Measurements from ENCODE around the gene FBN2. TPM values are rescaled to one million over a fixed set of nuclear protein-coding genes. Genes with fewer than 3 reads are reported as not detected.

FBN2 gene
- polyA plus RNA-seq, 1 donor from 2014 or later: 1.6 TPM

DNA sequence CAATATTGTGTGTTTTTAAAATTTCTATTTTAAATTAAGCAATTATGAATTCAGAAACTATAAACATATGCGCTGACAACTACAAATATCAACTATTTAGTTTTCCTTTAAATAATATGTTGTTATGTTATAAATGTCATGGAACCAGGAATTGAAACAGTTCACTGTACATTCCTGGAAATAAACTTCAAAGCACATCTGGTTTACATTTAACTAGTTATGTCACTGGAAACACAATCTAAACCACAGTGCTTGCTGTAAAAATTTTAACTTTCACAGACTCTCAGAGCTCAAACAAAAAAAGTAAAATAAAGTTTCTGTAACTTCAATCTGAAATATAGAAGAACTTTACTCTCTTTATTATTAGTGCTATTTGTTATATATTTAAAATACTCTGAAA, 179.2 kb downstream of the FBN2 start (continued):
- TF ChIP-seq SMC3 (conservative IDR thresholded peaks at IDR 0.05; ENCODE audit: poor library complexity): no peak
- no peak for TF ChIP-seq POLR2AphosphoS5 (IDR thresholded peaks at IDR 0.05)

DNA sequence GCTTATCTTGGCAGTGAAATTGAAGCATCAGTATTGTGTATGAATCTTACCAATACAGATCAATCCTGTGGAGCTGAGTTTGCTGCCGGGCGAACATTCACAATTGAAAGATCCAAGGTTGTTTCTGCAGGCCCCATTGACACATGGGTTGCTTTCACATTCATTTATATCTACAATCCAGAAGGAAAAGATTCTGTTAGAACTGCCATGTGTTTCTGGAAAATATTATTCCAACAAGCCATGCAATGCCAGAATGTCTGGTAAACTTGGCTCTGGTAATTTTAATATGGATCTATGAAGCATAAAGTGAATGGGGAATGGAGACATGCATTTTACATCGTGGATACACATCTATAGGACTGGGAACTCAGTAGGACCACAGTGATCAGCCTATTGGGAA, 180.8 kb downstream of the FBN2 start:
- no peaks in the 10 kb centered on the region for H4K20me1 ChIP-seq (ENCODE audit: insufficient read depth)
- TF ChIP-seq TAF1 (IDR thresholded peaks at IDR 0.05; ENCODE audit: low read depth) (no peak), RAD21 (conservative IDR thresholded peaks at IDR 0.05) (no peak), MXI1 (conservative IDR thresholded peaks at IDR 0.05; ENCODE audit: poor library complexity, severe bottlenecking) (no peak), SMC3 (conservative IDR thresholded peaks at IDR 0.05; ENCODE audit: poor library complexity) (no peak), EP300 (conservative IDR thresholded peaks at IDR 0.05; ENCODE audit: poor library complexity, severe bottlenecking) (no peak), EZH2 (IDR thresholded peaks at IDR 0.05; ENCODE audit: borderline replicate concordance, insufficient read depth, low read length, poor library complexity, severe bottlenecking) (no peak), POLR2AphosphoS5 (IDR thresholded peaks at IDR 0.05) (no peak)
- TF ChIP-seq, protein P1, sequence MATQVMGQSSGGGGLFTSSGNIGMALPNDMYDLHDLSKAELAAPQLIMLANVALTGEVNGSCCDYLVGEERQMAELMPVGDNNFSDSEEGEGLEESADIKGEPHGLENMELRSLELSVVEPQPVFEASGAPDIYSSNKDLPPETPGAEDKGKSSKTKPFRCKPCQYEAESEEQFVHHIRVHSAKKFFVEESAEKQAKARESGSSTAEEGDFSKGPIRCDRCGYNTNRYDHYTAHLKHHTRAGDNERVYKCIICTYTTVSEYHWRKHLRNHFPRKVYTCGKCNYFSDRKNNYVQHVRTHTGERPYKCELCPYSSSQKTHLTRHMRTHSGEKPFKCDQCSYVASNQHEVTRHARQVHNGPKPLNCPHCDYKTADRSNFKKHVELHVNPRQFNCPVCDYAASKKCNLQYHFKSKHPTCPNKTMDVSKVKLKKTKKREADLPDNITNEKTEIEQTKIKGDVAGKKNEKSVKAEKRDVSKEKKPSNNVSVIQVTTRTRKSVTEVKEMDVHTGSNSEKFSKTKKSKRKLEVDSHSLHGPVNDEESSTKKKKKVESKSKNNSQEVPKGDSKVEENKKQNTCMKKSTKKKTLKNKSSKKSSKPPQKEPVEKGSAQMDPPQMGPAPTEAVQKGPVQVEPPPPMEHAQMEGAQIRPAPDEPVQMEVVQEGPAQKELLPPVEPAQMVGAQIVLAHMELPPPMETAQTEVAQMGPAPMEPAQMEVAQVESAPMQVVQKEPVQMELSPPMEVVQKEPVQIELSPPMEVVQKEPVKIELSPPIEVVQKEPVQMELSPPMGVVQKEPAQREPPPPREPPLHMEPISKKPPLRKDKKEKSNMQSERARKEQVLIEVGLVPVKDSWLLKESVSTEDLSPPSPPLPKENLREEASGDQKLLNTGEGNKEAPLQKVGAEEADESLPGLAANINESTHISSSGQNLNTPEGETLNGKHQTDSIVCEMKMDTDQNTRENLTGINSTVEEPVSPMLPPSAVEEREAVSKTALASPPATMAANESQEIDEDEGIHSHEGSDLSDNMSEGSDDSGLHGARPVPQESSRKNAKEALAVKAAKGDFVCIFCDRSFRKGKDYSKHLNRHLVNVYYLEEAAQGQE (IDR thresholded peaks at IDR 0.05; ENCODE audit: borderline replicate concordance): no peak
- TF ChIP-seq, protein P2, sequence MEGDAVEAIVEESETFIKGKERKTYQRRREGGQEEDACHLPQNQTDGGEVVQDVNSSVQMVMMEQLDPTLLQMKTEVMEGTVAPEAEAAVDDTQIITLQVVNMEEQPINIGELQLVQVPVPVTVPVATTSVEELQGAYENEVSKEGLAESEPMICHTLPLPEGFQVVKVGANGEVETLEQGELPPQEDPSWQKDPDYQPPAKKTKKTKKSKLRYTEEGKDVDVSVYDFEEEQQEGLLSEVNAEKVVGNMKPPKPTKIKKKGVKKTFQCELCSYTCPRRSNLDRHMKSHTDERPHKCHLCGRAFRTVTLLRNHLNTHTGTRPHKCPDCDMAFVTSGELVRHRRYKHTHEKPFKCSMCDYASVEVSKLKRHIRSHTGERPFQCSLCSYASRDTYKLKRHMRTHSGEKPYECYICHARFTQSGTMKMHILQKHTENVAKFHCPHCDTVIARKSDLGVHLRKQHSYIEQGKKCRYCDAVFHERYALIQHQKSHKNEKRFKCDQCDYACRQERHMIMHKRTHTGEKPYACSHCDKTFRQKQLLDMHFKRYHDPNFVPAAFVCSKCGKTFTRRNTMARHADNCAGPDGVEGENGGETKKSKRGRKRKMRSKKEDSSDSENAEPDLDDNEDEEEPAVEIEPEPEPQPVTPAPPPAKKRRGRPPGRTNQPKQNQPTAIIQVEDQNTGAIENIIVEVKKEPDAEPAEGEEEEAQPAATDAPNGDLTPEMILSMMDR (IDR thresholded peaks at IDR 0.05; ENCODE audit: poor library complexity, severe bottlenecking): no peak
- no peaks in the 10 kb centered on the region for H3F3A ChIP-seq (ENCODE audit: insufficient read depth, low read length, poor library complexity, severe bottlenecking)
- H3K9ac ChIP-seq (ENCODE audit: low read length): no peak overlapping the region
- no peaks in the 10 kb centered on the region for H3K36me3 ChIP-seq (ENCODE audit: insufficient read depth, low read length)
- no peak overlapping the region for H3K27ac ChIP-seq (ENCODE audit: low read length)
- no peak overlapping the region for H2AFZ ChIP-seq (ENCODE audit: low read depth, low read length)
- H3K9me2 ChIP-seq (ENCODE audit: insufficient read depth, low read length): no peaks in the 10 kb centered on the region
- no peaks in the 10 kb centered on the region for H3K27me3 ChIP-seq (ENCODE audit: insufficient read depth, low read depth, low read length)
- H3K4me2 ChIP-seq (ENCODE audit: low read length): no peak overlapping the region
- H3K79me2 ChIP-seq (replicated peaks; ENCODE audit: insufficient read depth, low read length): no peaks in the 10 kb centered on the region
- H3K9me3 ChIP-seq (ENCODE audit: low read length): no peaks in the 10 kb centered on the region
- no peak overlapping the region for H3K4me3 ChIP-seq (ENCODE audit: low read length)

DNA sequence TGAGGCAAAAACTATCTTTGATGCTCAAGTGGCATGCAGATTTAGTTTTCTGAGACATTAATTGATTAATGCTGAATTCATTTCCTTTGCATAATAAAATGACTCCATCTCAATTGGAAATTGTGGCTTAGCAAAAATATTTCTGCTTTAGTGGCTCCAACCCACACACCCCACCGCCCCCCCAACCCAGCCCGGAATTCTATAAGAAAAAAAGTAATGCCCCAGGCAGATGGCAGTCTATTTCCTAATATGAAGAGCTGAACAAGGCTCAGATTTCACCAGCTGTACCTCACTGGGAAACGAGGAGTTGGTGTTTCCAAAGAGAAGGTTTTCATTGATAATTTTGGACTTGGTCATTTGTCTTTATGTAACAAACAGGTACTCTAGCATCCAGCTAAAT, 182.1 kb downstream of the FBN2 start:
- no peak overlapping the region for H2AFZ ChIP-seq (ENCODE audit: low read depth, low read length)
- H3K9ac ChIP-seq (ENCODE audit: low read length): no peak overlapping the region
- no peaks in the 10 kb centered on the region for H3K27me3 ChIP-seq (ENCODE audit: insufficient read depth, low read depth, low read length)
- no peaks in the 10 kb centered on the region for H3K36me3 ChIP-seq (ENCODE audit: insufficient read depth, low read length)
- no peaks in the 10 kb centered on the region for H4K20me1 ChIP-seq (ENCODE audit: insufficient read depth)
- H3K4me3 ChIP-seq (ENCODE audit: low read length): no peak overlapping the region
- no peak overlapping the region for H3K4me2 ChIP-seq (ENCODE audit: low read length)
- no peak for TF ChIP-seq POLR2AphosphoS5 (IDR thresholded peaks at IDR 0.05)
- TF ChIP-seq, protein P1 (IDR thresholded peaks at IDR 0.05; ENCODE audit: borderline replicate concordance): no peak
- no peak for TF ChIP-seq EZH2 (IDR thresholded peaks at IDR 0.05; ENCODE audit: borderline replicate concordance, insufficient read depth, low read length, poor library complexity, severe bottlenecking)
- TF ChIP-seq, protein P2 (IDR thresholded peaks at IDR 0.05; ENCODE audit: poor library complexity, severe bottlenecking): no peak
- no peak for TF ChIP-seq RAD21 (conservative IDR thresholded peaks at IDR 0.05)
- no peak for TF ChIP-seq TAF1 (IDR thresholded peaks at IDR 0.05; ENCODE audit: low read depth)
- TF ChIP-seq EP300 (conservative IDR thresholded peaks at IDR 0.05; ENCODE audit: poor library complexity, severe bottlenecking): no peak
- no peak for TF ChIP-seq SMC3 (conservative IDR thresholded peaks at IDR 0.05; ENCODE audit: poor library complexity)
- TF ChIP-seq MXI1 (conservative IDR thresholded peaks at IDR 0.05; ENCODE audit: poor library complexity, severe bottlenecking): no peak
- no peaks in the 10 kb centered on the region for H3F3A ChIP-seq (ENCODE audit: insufficient read depth, low read length, poor library complexity, severe bottlenecking)
- H3K9me2 ChIP-seq (ENCODE audit: insufficient read depth, low read length): no peaks in the 10 kb centered on the region
- H3K79me2 ChIP-seq (replicated peaks; ENCODE audit: insufficient read depth, low read length): no peaks in the 10 kb centered on the region
- H3K9me3 ChIP-seq (ENCODE audit: low read length): no peaks in the 10 kb centered on the region
- H3K27ac ChIP-seq (ENCODE audit: low read length): no peak overlapping the region
